ENCODE data around the gene AVPR1B.

DNA sequence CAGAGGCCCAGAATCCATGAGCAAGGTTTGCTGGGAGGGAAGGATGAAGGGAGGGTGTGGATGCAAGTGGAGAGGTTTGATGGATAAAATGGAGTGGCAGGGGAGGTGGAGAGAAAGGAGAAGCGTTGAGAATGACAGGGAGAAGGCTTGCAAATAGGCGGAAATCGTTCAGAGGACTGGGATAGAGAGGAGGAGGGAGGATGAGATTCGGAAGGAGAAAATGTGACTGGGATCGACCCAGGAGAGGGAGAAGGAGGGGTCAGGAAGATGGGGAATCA lies 376 bp downstream of the AVPR1B start:
- TF ChIP-seq, protein P1, sequence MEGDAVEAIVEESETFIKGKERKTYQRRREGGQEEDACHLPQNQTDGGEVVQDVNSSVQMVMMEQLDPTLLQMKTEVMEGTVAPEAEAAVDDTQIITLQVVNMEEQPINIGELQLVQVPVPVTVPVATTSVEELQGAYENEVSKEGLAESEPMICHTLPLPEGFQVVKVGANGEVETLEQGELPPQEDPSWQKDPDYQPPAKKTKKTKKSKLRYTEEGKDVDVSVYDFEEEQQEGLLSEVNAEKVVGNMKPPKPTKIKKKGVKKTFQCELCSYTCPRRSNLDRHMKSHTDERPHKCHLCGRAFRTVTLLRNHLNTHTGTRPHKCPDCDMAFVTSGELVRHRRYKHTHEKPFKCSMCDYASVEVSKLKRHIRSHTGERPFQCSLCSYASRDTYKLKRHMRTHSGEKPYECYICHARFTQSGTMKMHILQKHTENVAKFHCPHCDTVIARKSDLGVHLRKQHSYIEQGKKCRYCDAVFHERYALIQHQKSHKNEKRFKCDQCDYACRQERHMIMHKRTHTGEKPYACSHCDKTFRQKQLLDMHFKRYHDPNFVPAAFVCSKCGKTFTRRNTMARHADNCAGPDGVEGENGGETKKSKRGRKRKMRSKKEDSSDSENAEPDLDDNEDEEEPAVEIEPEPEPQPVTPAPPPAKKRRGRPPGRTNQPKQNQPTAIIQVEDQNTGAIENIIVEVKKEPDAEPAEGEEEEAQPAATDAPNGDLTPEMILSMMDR (IDR thresholded peaks at IDR 0.05): no peak
- TF ChIP-seq POLR2AphosphoS5 (IDR thresholded peaks at IDR 0.05; ENCODE audit: low read depth, low read length) (no peak), TCF7L2 (IDR thresholded peaks at IDR 0.05; ENCODE audit: low read depth, low read length) (no peak)
- TF ChIP-seq, protein P2, sequence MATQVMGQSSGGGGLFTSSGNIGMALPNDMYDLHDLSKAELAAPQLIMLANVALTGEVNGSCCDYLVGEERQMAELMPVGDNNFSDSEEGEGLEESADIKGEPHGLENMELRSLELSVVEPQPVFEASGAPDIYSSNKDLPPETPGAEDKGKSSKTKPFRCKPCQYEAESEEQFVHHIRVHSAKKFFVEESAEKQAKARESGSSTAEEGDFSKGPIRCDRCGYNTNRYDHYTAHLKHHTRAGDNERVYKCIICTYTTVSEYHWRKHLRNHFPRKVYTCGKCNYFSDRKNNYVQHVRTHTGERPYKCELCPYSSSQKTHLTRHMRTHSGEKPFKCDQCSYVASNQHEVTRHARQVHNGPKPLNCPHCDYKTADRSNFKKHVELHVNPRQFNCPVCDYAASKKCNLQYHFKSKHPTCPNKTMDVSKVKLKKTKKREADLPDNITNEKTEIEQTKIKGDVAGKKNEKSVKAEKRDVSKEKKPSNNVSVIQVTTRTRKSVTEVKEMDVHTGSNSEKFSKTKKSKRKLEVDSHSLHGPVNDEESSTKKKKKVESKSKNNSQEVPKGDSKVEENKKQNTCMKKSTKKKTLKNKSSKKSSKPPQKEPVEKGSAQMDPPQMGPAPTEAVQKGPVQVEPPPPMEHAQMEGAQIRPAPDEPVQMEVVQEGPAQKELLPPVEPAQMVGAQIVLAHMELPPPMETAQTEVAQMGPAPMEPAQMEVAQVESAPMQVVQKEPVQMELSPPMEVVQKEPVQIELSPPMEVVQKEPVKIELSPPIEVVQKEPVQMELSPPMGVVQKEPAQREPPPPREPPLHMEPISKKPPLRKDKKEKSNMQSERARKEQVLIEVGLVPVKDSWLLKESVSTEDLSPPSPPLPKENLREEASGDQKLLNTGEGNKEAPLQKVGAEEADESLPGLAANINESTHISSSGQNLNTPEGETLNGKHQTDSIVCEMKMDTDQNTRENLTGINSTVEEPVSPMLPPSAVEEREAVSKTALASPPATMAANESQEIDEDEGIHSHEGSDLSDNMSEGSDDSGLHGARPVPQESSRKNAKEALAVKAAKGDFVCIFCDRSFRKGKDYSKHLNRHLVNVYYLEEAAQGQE (IDR thresholded peaks at IDR 0.05; ENCODE audit: insufficient read depth in 1 of 2, low read depth in 2 of 2, low read length in 1 of 2): no peak
